HPDE6-E6E7 (cell line): Measurements from ENCODE around the gene FBF1.
"Not testable (repeated sequence)": the region's sequence is repeated elsewhere in the genome, so short reads cannot be mapped to it uniquely, and the experiment has no call there.

Experiments
- DNase-seq: peaks from one replicate; pipeline ENCODE4 v3.0.0; 2011; ENCODE audit warnings: missing footprints; ENCODE audit errors: extremely low spot score

The FBF1 gene

GRCh38 chr17:75876190-75876937, 64.5 kb downstream of the FBF1 start:
- peak; percentile 79 for DNase-seq

GRCh38 chr17:75875940-75876189, 65.0 kb downstream of the FBF1 start:
- DNase-seq, result no peak

GRCh38 chr17:75875182-75875939, 65.5 kb downstream of the FBF1 start:
- no peak for DNase-seq

- no peak for DNase-seq
These were observed 66.3 kb downstream of the FBF1 start for GRCh38 chr17:75874323-75875181.

GRCh38 chr17:75873587-75874322, 67.1 kb downstream of the FBF1 start:
- no peak for DNase-seq

- peak; percentile 88 for DNase-seq
These were observed 68.1 kb downstream of the FBF1 start for GRCh38 chr17:75872434-75873351.

- not testable (repeated sequence) for DNase-seq
These were observed 70.6 kb downstream of the FBF1 start for GRCh38 chr17:75870228-75870627.

GRCh38 chr17:75869282-75870141, 71.3 kb downstream of the FBF1 start:
- no peak for DNase-seq

- DNase-seq, result not testable (repeated sequence)
These were observed 72.0 kb downstream of the FBF1 start for GRCh38 chr17:75868730-75869281.

GRCh38 chr17:75865404-75866188, 75.2 kb downstream of the FBF1 start:
- not testable (repeated sequence) for DNase-seq

- not testable (repeated sequence) for DNase-seq
These were observed 76.0 kb downstream of the FBF1 start for GRCh38 chr17:75864887-75865286.

GRCh38 chr17:75864448-75864871, 76.4 kb downstream of the FBF1 start:
- no peak for DNase-seq

- no peak for DNase-seq
These were observed 78.9 kb downstream of the FBF1 start for GRCh38 chr17:75861927-75862317.
